Natural killer cell treated with Interleukin-12 subunit alpha and Interleukin-12 subunit beta and Interleukin-15 and Interleukin-18, amount 100 ng/mL, for 72 hours (primary cell): ENCODE measurements around the gene THAP4. TPM values are rescaled to one million over a fixed set of nuclear protein-coding genes. Genes with fewer than 3 reads are reported as not detected.

Experiments
- ATAC-seq, 2 donors: fragments of 150-1000 bp; cut with Tn5 transposase in 1 of 2; sonication (Bioruptor Pico), chemical (Tn5 transposase) in 1 of 2; 2 replicates each; pipeline ENCODE4 v1.10.0; 2021
- DNase-seq: peaks from one replicate; pipeline ENCODE4 v3.0.0; 2022; ENCODE audit warnings: low spot score
- H3K27ac Mint-ChIP-seq, 2 donors: 1 replicate in 1 of 2; 2 replicates in 1 of 2; pipeline ENCODE4 v1.8.0; 2022; ENCODE audit warnings: mixed read lengths in 2 of 2, mild to moderate bottlenecking in 1 of 2, moderate library complexity in 1 of 2
- H3K27me3 Mint-ChIP-seq, 2 donors: 1 replicate in 1 of 2; 2 replicates in 1 of 2; pipeline ENCODE4 v1.8.0; 2022; ENCODE audit warnings: mixed read lengths in 2 of 2
- H3K36me3 Mint-ChIP-seq: one replicate; pipeline ENCODE4 v1.8.0; 2022; ENCODE audit warnings: mixed read lengths
- H3K4me1 Mint-ChIP-seq, 2 donors: 1 replicate in 1 of 2; 2 replicates in 1 of 2; pipeline ENCODE4 v1.8.0; 2022; ENCODE audit warnings: low read depth in 2 of 2, mixed read lengths in 2 of 2, mild to moderate bottlenecking in 1 of 2
- H3K4me3 Mint-ChIP-seq: one replicate; pipeline ENCODE4 v1.8.0; 2022; ENCODE audit warnings: mixed read lengths
- H3K9me3 Mint-ChIP-seq: 2 replicates; pipeline ENCODE4 v1.8.0; 2022; ENCODE audit warnings: mixed read lengths
- total RNA-seq, 2 donors: library from RNA; stranded (reverse); gene quantifications; one replicate each; pipeline ENCODE4 v1.2.3, GENCODE V29; 2022

The THAP4 gene
- total RNA-seq, 2 donors from 2014 or later = 26.9 to 55.9 TPM

GRCh38 chr2:241538838-241539615, 97.9 kb downstream of the THAP4 start:
- Mint-ChIP-seq H3K36me3 (no peaks in the 10 kb centered on the region), H3K27ac (no peak overlapping the region), H3K4me1 (peaks cover 0 to 3% of the 10 kb centered on the region in 2 donors), H3K27me3 (peaks cover 4 to 7% of the 10 kb centered on the region in 2 donors), H3K9me3 (no peaks in the 10 kb centered on the region), H3K4me3 (no peak overlapping the region)
- ATAC-seq = no peak
- peak; percentile 56 for DNase-seq

- Mint-ChIP-seq H3K4me1 (peaks cover 0 to 3% of the 10 kb centered on the region in 2 donors), H3K9me3 (no peaks in the 10 kb centered on the region), H3K4me3 (no peak overlapping the region), H3K27me3 (peaks cover 4 to 7% of the 10 kb centered on the region in 2 donors), H3K36me3 (no peaks in the 10 kb centered on the region), H3K27ac (no peak overlapping the region)
- peak; percentile 40 for DNase-seq
- no peak for ATAC-seq
These were observed 100.9 kb downstream of the THAP4 start for GRCh38 chr2:241535871-241536655.

DNA sequence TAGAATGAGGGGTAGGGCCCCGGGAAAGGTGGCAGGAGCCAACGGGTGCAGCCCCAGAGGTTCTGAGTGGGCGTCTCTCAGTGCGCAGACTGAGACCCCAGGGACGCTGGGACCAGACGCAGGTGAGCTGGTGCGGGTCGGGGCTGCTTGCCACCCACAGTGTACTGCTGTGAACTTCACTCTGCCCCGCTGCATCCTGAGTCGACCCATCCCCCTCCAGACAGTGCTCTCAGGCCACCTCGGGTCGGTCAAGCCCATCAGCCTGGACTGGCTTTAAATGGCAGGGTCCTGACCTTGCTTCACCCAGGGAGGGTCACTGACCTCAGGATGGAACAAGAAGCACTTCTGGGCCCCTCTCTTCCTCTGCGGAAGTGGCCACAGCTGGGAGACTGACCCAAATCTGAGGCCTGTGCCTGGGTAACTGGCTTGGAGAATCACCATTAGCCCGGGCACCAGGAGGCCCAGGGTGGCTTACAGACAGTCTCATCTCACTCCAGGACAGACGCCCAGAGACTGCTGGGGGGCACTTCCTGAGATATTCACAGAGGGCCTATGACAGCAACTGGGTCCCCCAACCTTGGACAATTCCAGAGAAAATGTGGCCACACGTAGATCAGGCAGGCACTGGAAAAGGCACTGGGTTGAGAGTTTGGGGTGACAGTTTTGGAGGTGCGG, 102.1 kb downstream of the THAP4 start:
- Mint-ChIP-seq H3K9me3 (no peaks in the 10 kb centered on the region), H3K4me3 (no peak overlapping the region), H3K27ac (no peak overlapping the region), H3K27me3 (peaks cover 4 to 7% of the 10 kb centered on the region in 2 donors), H3K4me1 (no peaks in the 10 kb centered on the region), H3K36me3 (no peaks in the 10 kb centered on the region)
- DNase-seq = peak; percentile 47
- ATAC-seq = peak in 1 of 2 donors; percentile 19

Other genes starting within 250 kb of the THAP4 start
- 100 to 1,000 TPM; 110 to 169 TPM for gene STK25, start 128.6 kb downstream of the THAP4 start, total RNA-seq
- 1 to 10 TPM; 1.0 to 2.2 TPM for gene BOK, start 78.4 kb downstream of the THAP4 start, total RNA-seq
- 100 to 1,000 TPM in 1 of 2 donors, 10 to 100 TPM in 1; 96.2 to 127 TPM for gene ATG4B, start 535 bp upstream of the THAP4 start, total RNA-seq
- gene DTYMK, start 49.7 kb upstream of the THAP4 start, total RNA-seq = 100 to 1,000 TPM in 1 of 2 donors, 10 to 100 TPM in 1; 65.1 to 155 TPM
- gene ING5, start 64.9 kb upstream of the THAP4 start, total RNA-seq = 10 to 100 TPM; 27.8 to 70.6 TPM
- gene D2HGDH, start 97.5 kb upstream of the THAP4 start, total RNA-seq = 10 to 100 TPM; 36.6 to 60.1 TPM
- gene GAL3ST2, start 139.7 kb upstream of the THAP4 start, total RNA-seq = 1 to 10 TPM in 1 of 2 donors, under 1 TPM in 1; 0.83 to 2.8 TPM
- gene NEU4, start 172.0 kb upstream of the THAP4 start, total RNA-seq = 1 to 10 TPM in 1 of 2 donors, under 1 TPM in 1; 0.86 to 3.8 TPM
- under 1 TPM; 0.78 to 0.89 TPM for gene PDCD1, start 221.7 kb upstream of the THAP4 start, total RNA-seq
- gene RTP5, start 232.6 kb upstream of the THAP4 start, total RNA-seq = not detected